Measurements from ENCODE around the gene NAALADL1.

Gene NAALADL1

GRCh38 chr11:64996710-64997380 lies 61.5 kb downstream of the NAALADL1 start, which contains the start of gene BATF2:
Gene BATF2, minus strand, starts transcription at chr11:64996971. Its CDS starts 57 bp downstream, at chr11:64996914.
- Histone ChIP-seq H3K27me3 (ENCODE audit: control insufficient read depth, insufficient read depth, low read length) (no peaks in the 10 kb centered on the region), H3K9me3 (ENCODE audit: control insufficient read depth, low read length) (no peaks in the 10 kb centered on the region), H3K9ac (no peak within 1 kb of the TSS), H3K27ac (peak within 1 kb of the TSS; percentile 47), H3K4me2 (ENCODE audit: low read length) (peak within 1 kb of the TSS; percentile 52), H2AFZ (peak within 1 kb of the TSS; percentile 69), H3K4me3 (ENCODE audit: low read depth, low read length) (peak within 1 kb of the TSS; percentile 18), H3K36me3 (ENCODE audit: control insufficient read depth, insufficient read depth, low read length) (no peaks in the 10 kb centered on the region), H3K79me2 (no peaks in the 10 kb centered on the region), H3K4me1 (no peaks in the 10 kb centered on the region)
- peak; percentile 47 for TF ChIP-seq CTCF (IDR thresholded peaks at IDR 0.05)

- H3K79me2 ChIP-seq: no peaks in the 10 kb centered on the region
- TF ChIP-seq CTCF (IDR thresholded peaks at IDR 0.05): no peak
- H3K4me3 ChIP-seq (ENCODE audit: low read depth, low read length): peak overlapping the region; percentile 18
- peak overlapping the region; percentile 69 for H2AFZ ChIP-seq
- H3K9me3 ChIP-seq (ENCODE audit: control insufficient read depth, low read length): no peaks in the 10 kb centered on the region
- H3K9ac ChIP-seq: no peak overlapping the region
- no peaks in the 10 kb centered on the region for H3K4me1 ChIP-seq
- no peaks in the 10 kb centered on the region for H3K36me3 ChIP-seq (ENCODE audit: control insufficient read depth, insufficient read depth, low read length)
- H3K27me3 ChIP-seq (ENCODE audit: control insufficient read depth, insufficient read depth, low read length): no peaks in the 10 kb centered on the region
- peak overlapping the region; percentile 47 for H3K27ac ChIP-seq
- H3K4me2 ChIP-seq (ENCODE audit: low read length): peak overlapping the region; percentile 52
Measured at GRCh38 chr11:64996327-64996709, 62.0 kb downstream of the NAALADL1 start.
